ENCODE data around the gene YIF1A.
A peak's percentile ranks its signal among the peaks of the same experiment; 100 is the strongest.
"Not testable (repeated sequence)": the region's sequence is repeated elsewhere in the genome, so short reads cannot be mapped to it uniquely, and the experiment has no call there.

YIF1A gene

GRCh38 chr11:66280428-66280827, 8.5 kb downstream of the YIF1A start:
- Mint-ChIP-seq H3K9me3 (no peaks in the 10 kb centered on the region), H3K4me3 (peak overlapping the region; percentile 23 to 79 (median 39)), H3K27me3 (ENCODE audit: low read depth) (peaks cover 4% of the 10 kb centered on the region), H3K4me1 (peaks cover 15% of the 10 kb centered on the region), H3K36me3 (ENCODE audit: low read depth) (peaks cover 5% of the 10 kb centered on the region), H3K27ac (no peak overlapping the region)
- TF ChIP-seq, protein P1, sequence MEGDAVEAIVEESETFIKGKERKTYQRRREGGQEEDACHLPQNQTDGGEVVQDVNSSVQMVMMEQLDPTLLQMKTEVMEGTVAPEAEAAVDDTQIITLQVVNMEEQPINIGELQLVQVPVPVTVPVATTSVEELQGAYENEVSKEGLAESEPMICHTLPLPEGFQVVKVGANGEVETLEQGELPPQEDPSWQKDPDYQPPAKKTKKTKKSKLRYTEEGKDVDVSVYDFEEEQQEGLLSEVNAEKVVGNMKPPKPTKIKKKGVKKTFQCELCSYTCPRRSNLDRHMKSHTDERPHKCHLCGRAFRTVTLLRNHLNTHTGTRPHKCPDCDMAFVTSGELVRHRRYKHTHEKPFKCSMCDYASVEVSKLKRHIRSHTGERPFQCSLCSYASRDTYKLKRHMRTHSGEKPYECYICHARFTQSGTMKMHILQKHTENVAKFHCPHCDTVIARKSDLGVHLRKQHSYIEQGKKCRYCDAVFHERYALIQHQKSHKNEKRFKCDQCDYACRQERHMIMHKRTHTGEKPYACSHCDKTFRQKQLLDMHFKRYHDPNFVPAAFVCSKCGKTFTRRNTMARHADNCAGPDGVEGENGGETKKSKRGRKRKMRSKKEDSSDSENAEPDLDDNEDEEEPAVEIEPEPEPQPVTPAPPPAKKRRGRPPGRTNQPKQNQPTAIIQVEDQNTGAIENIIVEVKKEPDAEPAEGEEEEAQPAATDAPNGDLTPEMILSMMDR (IDR thresholded peaks at IDR 0.05; ENCODE audit: unreplicated experiment in 3 of 3), result no peak

DNA sequence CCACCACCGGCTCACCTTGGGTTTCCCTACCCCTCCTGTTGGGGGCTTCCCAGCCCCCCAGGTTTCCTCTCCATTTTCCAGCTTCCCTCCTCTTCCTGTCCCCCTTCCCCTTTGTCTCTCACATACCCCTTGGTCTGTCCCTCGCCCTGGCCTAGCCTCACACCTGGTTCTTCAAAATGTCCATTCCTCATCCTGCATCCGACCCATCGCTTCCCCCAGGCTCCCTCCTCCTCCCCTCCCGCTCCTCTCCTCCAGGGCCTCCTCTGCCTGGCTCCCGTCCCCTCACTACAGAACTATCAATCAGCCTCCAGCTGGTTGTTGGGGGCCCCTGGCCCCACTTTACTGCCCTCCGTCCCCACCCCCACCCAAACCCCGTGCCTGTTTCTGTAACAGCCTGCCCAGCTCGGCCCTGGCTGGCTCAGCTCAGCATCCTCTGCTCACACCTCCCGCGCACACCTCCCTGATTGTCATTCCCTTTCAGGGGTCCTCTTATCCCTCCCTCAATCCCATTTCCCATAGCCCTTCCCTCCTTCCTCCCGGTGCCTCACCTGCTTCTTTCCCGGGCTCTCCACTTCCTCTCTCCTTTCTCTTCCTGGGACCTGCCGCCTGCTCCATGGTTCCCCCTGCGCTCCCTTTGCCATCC, 9.7 kb downstream of the YIF1A start:
- Mint-ChIP-seq H3K4me3 (peak overlapping the region; percentile 79 to 84 (median 81)), H3K4me1 (peaks cover 25% of the 10 kb centered on the region), H3K27me3 (ENCODE audit: low read depth) (peaks cover 4% of the 10 kb centered on the region), H3K27ac (peak overlapping the region in 1 of 3 experiments; percentile 28), H3K9me3 (no peaks in the 10 kb centered on the region), H3K36me3 (ENCODE audit: low read depth) (peaks cover 15% of the 10 kb centered on the region)
- TF ChIP-seq, protein P1 (IDR thresholded peaks at IDR 0.05; ENCODE audit: unreplicated experiment in 3 of 3), result no peak

GRCh38 chr11:66278363-66279091, 10.4 kb downstream of the YIF1A start:
- H3K36me3 Mint-ChIP-seq (ENCODE audit: low read depth), result peaks cover 19% of the 10 kb centered on the region

DNA sequence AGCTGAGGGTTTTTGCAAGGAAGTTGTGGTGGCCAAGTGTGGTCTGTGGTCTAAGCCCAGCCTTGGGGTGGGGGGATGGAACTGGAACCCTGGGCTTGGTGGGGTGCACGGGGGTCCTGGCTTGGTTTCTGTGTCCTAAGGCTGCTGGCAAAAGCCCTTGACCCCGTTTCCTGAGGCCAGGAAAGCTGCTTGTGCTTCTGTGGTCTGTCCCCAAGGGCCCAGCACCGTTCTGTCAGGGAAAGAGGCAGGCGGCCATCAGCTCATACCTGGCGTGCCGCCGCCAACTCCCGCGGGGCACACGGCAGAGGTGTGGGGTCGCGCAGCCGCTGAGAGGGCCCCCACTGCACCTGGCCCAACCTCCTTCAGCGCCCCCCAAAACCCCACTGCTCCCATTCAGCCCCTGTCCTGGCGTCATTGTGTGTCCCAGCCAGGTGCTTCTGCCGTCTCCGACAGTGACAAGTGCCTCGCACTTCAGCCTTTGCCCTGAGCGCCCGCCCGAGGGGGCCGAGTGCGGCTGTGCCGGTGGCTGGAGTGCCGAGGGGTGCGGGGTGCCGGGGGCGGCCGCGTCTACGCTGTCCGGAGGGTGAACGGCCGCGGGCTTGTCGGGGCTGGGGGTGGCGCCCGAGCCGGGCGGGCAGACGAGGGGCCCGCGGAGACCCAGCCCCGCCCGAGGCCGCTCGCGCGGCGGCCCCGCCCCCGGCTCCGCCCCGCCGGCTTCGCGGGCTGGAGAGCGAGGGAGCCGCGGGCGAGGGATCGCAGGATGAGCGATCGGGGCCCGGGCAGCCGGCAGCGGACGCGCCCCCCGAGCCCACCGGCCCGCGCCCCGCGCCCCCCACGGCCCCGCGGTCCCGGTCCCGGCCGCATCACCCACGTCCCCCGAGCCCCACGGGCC, 11.2 kb downstream of the YIF1A start, which contains the start of gene CNIH2:
CNIH2 (plus strand) TSS at position 705 of the 892 bp plus-strand sequence. CDS start 282 bp downstream, outside the sequence.
- Mint-ChIP-seq H3K36me3 (ENCODE audit: low read depth) (peaks cover 26% of the 10 kb centered on the region), H3K4me1 (peaks cover 35% of the 10 kb centered on the region), H3K27ac (no peak within 1 kb of the TSS), H3K4me3 (peak within 1 kb of the TSS; percentile 79 to 80 (median 79)), H3K9me3 (no peaks in the 10 kb centered on the region), H3K27me3 (ENCODE audit: low read depth) (peaks cover 4% of the 10 kb centered on the region)
- TF ChIP-seq, protein P1 (IDR thresholded peaks at IDR 0.05; ENCODE audit: unreplicated experiment in 3 of 3), result no peak

More at GRCh38 chr11:66278363-66279091, 10.4 kb downstream of the YIF1A start:
- Mint-ChIP-seq H3K4me1 (peaks cover 30% of the 10 kb centered on the region), H3K9me3 (no peaks in the 10 kb centered on the region), H3K27ac (no peak overlapping the region), H3K4me3 (peak overlapping the region; percentile 79 to 80 (median 79)), H3K27me3 (ENCODE audit: low read depth) (peaks cover 4% of the 10 kb centered on the region)
- TF ChIP-seq, protein P1 (IDR thresholded peaks at IDR 0.05; ENCODE audit: unreplicated experiment in 3 of 3), result no peak

DNA sequence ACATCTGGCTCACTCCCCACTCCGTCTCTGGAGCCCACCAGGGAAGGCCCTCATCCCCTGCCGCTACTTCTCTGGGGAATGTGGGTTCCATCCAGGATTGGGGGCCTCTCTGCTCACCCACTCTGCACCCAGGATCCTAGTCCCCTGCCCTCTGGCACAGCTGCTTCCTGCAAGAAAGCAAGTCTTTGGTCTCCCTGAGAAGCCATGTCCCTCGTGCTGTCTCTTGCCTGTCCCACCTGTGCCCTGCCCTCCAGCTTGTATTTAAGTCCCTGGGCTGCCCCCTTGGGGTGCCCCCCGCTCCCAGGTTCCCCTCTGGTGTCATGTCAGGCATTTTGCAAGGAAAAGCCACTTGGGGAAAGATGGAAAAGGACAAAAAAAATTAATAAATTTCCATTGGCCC, 11.9 kb downstream of the YIF1A start:
- H3K36me3 Mint-ChIP-seq (ENCODE audit: low read depth), result peaks cover 31% of the 10 kb centered on the region
- not testable (repeated sequence) for H3K27me3 Mint-ChIP-seq (ENCODE audit: low read depth); H3K9me3 Mint-ChIP-seq; H3K27ac Mint-ChIP-seq
- H3K4me3 Mint-ChIP-seq, result peak overlapping the region; percentile 38 to 67 (median 61)
- peaks cover 35% of the 10 kb centered on the region for H3K4me1 Mint-ChIP-seq

GRCh38 chr11:66276619-66277018, 12.3 kb downstream of the YIF1A start:
- H3K4me3 Mint-ChIP-seq; H3K27me3 Mint-ChIP-seq (ENCODE audit: low read depth); H3K9me3 Mint-ChIP-seq; H3K27ac Mint-ChIP-seq: not testable (repeated sequence)
- Mint-ChIP-seq H3K36me3 (ENCODE audit: low read depth) (peaks cover 36% of the 10 kb centered on the region), H3K4me1 (peaks cover 35% of the 10 kb centered on the region)
